Measurements from ENCODE around the gene GOLGA6C.

DNA sequence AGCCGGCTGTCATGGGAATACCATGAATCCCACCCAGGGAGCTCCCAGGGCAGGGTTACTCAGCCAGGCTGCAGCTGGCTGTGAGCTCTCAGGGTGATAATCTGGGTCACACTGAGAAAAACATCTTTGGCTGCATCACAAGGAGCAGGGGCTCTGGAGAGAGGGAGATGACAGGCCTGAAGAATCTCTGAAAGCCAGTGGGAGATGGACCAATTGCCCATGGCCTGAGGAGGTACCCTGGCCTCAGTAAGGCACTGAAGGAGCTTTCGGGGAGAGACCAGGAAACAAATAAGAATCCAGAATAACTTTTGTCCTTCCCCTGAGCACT is 28.2 kb upstream of the GOLGA6C start:
- TF ChIP-seq CTCF (IDR thresholded peaks at IDR 0.05 in 2 of 3, conservative IDR thresholded peaks at IDR 0.05 in 1 of 3; ENCODE audit: borderline replicate concordance in 1 of 3, insufficient read depth in 1 of 3, low read depth in 2 of 3, low read length in 2 of 3) (no peak), EZH2phosphoT487 (IDR thresholded peaks at IDR 0.05; ENCODE audit: borderline replicate concordance) (no peak), SRF (IDR thresholded peaks at IDR 0.05; ENCODE audit: low read depth) (no peak), EZH2 (IDR thresholded peaks at IDR 0.05) (no peak), CEBPB (IDR thresholded peaks at IDR 0.05; ENCODE audit: low read depth) (no peak), POLR2AphosphoS5 (IDR thresholded peaks at IDR 0.05; ENCODE audit: low read depth, low read length) (no peak), POLR2A (IDR thresholded peaks at IDR 0.05; ENCODE audit: borderline replicate concordance, extremely low read depth, insufficient read depth, insufficient read length) (no peak), JUND (IDR thresholded peaks at IDR 0.05) (no peak), RAD21 (IDR thresholded peaks at IDR 0.05; ENCODE audit: low read depth) (no peak), EGR1 (IDR thresholded peaks at IDR 0.05; ENCODE audit: low read depth) (no peak), ZBTB33 (IDR thresholded peaks at IDR 0.05; ENCODE audit: extremely low read depth, insufficient replicate concordance, low read length) (no peak)
- TF ChIP-seq, protein P1, sequence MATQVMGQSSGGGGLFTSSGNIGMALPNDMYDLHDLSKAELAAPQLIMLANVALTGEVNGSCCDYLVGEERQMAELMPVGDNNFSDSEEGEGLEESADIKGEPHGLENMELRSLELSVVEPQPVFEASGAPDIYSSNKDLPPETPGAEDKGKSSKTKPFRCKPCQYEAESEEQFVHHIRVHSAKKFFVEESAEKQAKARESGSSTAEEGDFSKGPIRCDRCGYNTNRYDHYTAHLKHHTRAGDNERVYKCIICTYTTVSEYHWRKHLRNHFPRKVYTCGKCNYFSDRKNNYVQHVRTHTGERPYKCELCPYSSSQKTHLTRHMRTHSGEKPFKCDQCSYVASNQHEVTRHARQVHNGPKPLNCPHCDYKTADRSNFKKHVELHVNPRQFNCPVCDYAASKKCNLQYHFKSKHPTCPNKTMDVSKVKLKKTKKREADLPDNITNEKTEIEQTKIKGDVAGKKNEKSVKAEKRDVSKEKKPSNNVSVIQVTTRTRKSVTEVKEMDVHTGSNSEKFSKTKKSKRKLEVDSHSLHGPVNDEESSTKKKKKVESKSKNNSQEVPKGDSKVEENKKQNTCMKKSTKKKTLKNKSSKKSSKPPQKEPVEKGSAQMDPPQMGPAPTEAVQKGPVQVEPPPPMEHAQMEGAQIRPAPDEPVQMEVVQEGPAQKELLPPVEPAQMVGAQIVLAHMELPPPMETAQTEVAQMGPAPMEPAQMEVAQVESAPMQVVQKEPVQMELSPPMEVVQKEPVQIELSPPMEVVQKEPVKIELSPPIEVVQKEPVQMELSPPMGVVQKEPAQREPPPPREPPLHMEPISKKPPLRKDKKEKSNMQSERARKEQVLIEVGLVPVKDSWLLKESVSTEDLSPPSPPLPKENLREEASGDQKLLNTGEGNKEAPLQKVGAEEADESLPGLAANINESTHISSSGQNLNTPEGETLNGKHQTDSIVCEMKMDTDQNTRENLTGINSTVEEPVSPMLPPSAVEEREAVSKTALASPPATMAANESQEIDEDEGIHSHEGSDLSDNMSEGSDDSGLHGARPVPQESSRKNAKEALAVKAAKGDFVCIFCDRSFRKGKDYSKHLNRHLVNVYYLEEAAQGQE (IDR thresholded peaks at IDR 0.05; ENCODE audit: low read depth), result no peak
- TF ChIP-seq, protein P2, sequence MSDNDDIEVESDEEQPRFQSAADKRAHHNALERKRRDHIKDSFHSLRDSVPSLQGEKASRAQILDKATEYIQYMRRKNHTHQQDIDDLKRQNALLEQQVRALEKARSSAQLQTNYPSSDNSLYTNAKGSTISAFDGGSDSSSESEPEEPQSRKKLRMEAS (IDR thresholded peaks at IDR 0.05), result no peak
